PC-3 (cell line): Measurements from ENCODE around the gene XIRP1. TPM values are rescaled to one million over a fixed set of nuclear protein-coding genes. Genes with fewer than 3 reads are reported as not detected.

Experiments
- ATAC-seq: fragments of 200-7000 bp; cut with Tn5 transposase; 2 replicates; pipeline ENCODE4 v1.9.1; 2020; ENCODE audit warnings: mild to moderate bottlenecking, moderate library complexity
- BruUV-seq: library from RNA; stranded (reverse); fragments of 400-500 nt; replicated peaks from 2 replicates; lab custom pipeline; 2021; lab: Mats Ljungman, UMichigan
- CTCF ChIA-PET: fragments of 300-600 bp; sonication (Branson Sonifier 250); formaldehyde crosslinking; loops from one replicate; lab custom pipeline; 2022; ENCODE audit warnings: antibody characterized with exemption; lab: Charles Lee
- POLR2A ChIA-PET: fragments of 300-600 bp; sonication (Branson Sonifier 250); formaldehyde crosslinking; loops from one replicate; lab custom pipeline; 2022; ENCODE audit warnings: antibody characterized with exemption; ENCODE audit not compliant: unreplicated experiment; lab: Charles Lee
- DNase-seq: peaks from one replicate; pipeline ENCODE4 v3.0.0-alpha.2; 2015
- H2AFZ ChIP-seq: fragments of 300-600 bp; sonication (generic); 2 replicates; pipeline ENCODE4 v1.6.0; 2016; ENCODE audit warnings: antibody characterized with exemption, low read length
- H3F3A ChIP-seq: fragments of 300-600 bp; sonication (generic); one replicate; pipeline ENCODE4 v1.6.0; 2017; ENCODE audit warnings: antibody characterized with exemption, low read length, control low read depth, mild to moderate bottlenecking; ENCODE audit not compliant: unreplicated experiment
- H3K27ac ChIP-seq: fragments of 300-600 bp; sonication (generic); 2 replicates; pipeline ENCODE4 v1.5.1; 2016; ENCODE audit warnings: mild to moderate bottlenecking, low read length
- H3K27me3 ChIP-seq: fragments of 300-600 bp; sonication (generic); 2 replicates; pipeline ENCODE4 v1.6.1; 2016; ENCODE audit warnings: low read length, mixed read lengths
- H3K36me3 ChIP-seq: fragments of 300-600 bp; sonication (generic); 2 replicates; pipeline ENCODE4 v1.6.1; 2016; ENCODE audit warnings: low read depth, mixed run types, low read length, mixed read lengths
- H3K4me1 ChIP-seq: fragments of 300-600 bp; sonication (generic); 2 replicates; pipeline ENCODE4 v1.5.1; 2016; ENCODE audit warnings: low read length; ENCODE audit not compliant: insufficient read depth
- H3K4me2 ChIP-seq: fragments of 300-600 bp; sonication (generic); 2 replicates; pipeline ENCODE4 v1.6.0; 2016; ENCODE audit warnings: low read length
- H3K4me3 ChIP-seq: fragments of 300-600 bp; sonication (generic); 2 replicates; pipeline ENCODE4 v1.5.1; 2016; ENCODE audit warnings: mild to moderate bottlenecking, low read length, mixed read lengths
- H3K79me2 ChIP-seq: fragments of 300-600 bp; sonication (generic); 2 replicates; pipeline ENCODE4 v1.6.1; 2017; ENCODE audit warnings: low read length, mixed read lengths
- H3K9ac ChIP-seq: fragments of 300-600 bp; sonication (generic); 2 replicates; pipeline ENCODE4 v1.6.0; 2016; ENCODE audit warnings: mild to moderate bottlenecking, low read length
- H3K9me2 ChIP-seq: fragments of 300-600 bp; sonication (generic); replicated peaks from 2 replicates; pipeline ENCODE4 v1.6.1; 2016; ENCODE audit warnings: mixed run types, low read length, mixed read lengths
- H3K9me3 ChIP-seq: fragments of 300-600 bp; sonication (generic); 2 replicates; pipeline ENCODE4 v1.6.1; 2016; ENCODE audit warnings: low read length, mixed read lengths
- H4K20me1 ChIP-seq: fragments of 300-600 bp; sonication (generic); 2 replicates; pipeline ENCODE4 v1.6.1; 2016; ENCODE audit warnings: low read length, mixed read lengths
- EZH2 ChIP-seq: fragments of 300-600 bp; sonication (generic); IDR thresholded peaks from one replicate; pipeline ENCODE4 v1.6.1; 2017; ENCODE audit warnings: antibody characterized with exemption, mild to moderate bottlenecking, low read length; ENCODE audit not compliant: unreplicated experiment
- EZH2phosphoT487 ChIP-seq: fragments of 300-600 bp; sonication (generic); IDR thresholded peaks from 2 replicates; pipeline ENCODE4 v1.6.1; 2018; ENCODE audit warnings: mild to moderate bottlenecking, antibody characterized with exemption, low read length, borderline replicate concordance
- intact Hi-C: fragments of 100-400 bp; cut with micrococcal nuclease; formaldehyde crosslinking; loops from 2 replicates; pipeline ENCODE4 v1.9.0; 2023
- total RNA-seq: library from RNA; depleted of rRNA; stranded (reverse); fragments of >200 nt; gene quantifications from 2 replicates; pipeline ENCODE4 v1.2.3, GENCODE V29; 2014
- TF ChIP-seq, protein P1 (sequence below): fragments of 300-600 bp; sonication (generic); conservative IDR thresholded peaks from 2 replicates; pipeline ENCODE4 v1.5.1; 2017; ENCODE audit warnings: antibody characterized with exemption, low read depth, mild to moderate bottlenecking, low read length

Gene XIRP1
- total RNA-seq, 1 experiment from 2014 or later, result not detected

- H3K9ac ChIP-seq, result no peak overlapping the region
- H3K79me2 ChIP-seq, result no peaks in the 10 kb centered on the region
- ATAC-seq, result no peak
- ChIA-PET POLR2A (no interaction called here), CTCF (no interaction called here)
- no peaks in the 10 kb centered on the region for H3K9me2 ChIP-seq
- TF ChIP-seq EZH2phosphoT487 (no peak), EZH2 (no peak)
- TF ChIP-seq, protein P1, sequence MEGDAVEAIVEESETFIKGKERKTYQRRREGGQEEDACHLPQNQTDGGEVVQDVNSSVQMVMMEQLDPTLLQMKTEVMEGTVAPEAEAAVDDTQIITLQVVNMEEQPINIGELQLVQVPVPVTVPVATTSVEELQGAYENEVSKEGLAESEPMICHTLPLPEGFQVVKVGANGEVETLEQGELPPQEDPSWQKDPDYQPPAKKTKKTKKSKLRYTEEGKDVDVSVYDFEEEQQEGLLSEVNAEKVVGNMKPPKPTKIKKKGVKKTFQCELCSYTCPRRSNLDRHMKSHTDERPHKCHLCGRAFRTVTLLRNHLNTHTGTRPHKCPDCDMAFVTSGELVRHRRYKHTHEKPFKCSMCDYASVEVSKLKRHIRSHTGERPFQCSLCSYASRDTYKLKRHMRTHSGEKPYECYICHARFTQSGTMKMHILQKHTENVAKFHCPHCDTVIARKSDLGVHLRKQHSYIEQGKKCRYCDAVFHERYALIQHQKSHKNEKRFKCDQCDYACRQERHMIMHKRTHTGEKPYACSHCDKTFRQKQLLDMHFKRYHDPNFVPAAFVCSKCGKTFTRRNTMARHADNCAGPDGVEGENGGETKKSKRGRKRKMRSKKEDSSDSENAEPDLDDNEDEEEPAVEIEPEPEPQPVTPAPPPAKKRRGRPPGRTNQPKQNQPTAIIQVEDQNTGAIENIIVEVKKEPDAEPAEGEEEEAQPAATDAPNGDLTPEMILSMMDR, result no peak
- H3K4me2 ChIP-seq, result no peak overlapping the region
- no peaks in the 10 kb centered on the region for H3K4me1 ChIP-seq
- H4K20me1 ChIP-seq, result no peaks in the 10 kb centered on the region
- no peak overlapping the region for H3K4me3 ChIP-seq
- intact Hi-C loops, result no loop called here
- no peak for DNase-seq
- no TSS peak for BruUV-seq
- H3K27me3 ChIP-seq, result peaks cover 58% of the 10 kb centered on the region
- no peak overlapping the region for H3K27ac ChIP-seq
- 0 out of 2 replicates have a peak, but pooled peaks cover 3% of the 10 kb centered on the region for H3K9me3 ChIP-seq
- no peak overlapping the region for H2AFZ ChIP-seq
- H3F3A ChIP-seq, result no peaks in the 10 kb centered on the region
- H3K36me3 ChIP-seq, result no peaks in the 10 kb centered on the region
Measured at GRCh38 chr3:39221141-39221530, 28.7 kb upstream of the XIRP1 start.

- no TSS peak for BruUV-seq
- Histone ChIP-seq H4K20me1 (no peaks in the 10 kb centered on the region), H3K27me3 (peaks cover 57% of the 10 kb centered on the region), H3K9me3 (0 out of 2 replicates have a peak, but pooled peaks cover 3% of the 10 kb centered on the region), H2AFZ (no peak overlapping the region), H3K9ac (no peak overlapping the region), H3K9me2 (no peaks in the 10 kb centered on the region), H3F3A (no peaks in the 10 kb centered on the region), H3K27ac (no peak overlapping the region), H3K79me2 (no peaks in the 10 kb centered on the region), H3K4me3 (no peak overlapping the region), H3K4me2 (no peak overlapping the region), H3K36me3 (no peaks in the 10 kb centered on the region), H3K4me1 (no peaks in the 10 kb centered on the region)
- DNase-seq (no peak), ATAC-seq (no peak)
- TF ChIP-seq EZH2phosphoT487, result no peak
- TF ChIP-seq, protein P1, result no peak
- TF ChIP-seq EZH2, result no peak
- POLR2A ChIA-PET, result no interaction called here
- intact Hi-C loops, result no loop called here
- CTCF ChIA-PET, result no interaction called here
Measured at GRCh38 chr3:39220407-39221140, 28.2 kb upstream of the XIRP1 start.

DNA sequence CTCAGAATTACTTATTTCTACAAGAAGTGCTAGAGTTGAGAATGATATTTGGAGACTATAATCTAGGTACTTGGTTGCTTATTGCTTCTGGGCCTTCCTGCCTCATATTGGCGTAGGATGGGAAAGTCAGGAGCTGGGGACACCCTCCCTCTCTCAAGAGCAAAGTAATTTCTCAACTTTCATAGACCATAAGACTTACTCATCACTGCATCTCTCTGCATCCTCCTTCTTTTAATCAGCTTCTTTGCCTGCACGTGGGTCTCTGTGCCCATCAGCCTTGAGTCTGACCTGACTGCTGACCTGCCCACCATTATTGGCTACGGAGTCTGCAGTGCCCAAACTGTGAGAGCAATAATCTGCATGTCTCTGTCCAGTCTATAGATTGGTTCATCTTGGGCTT, 27.3 kb upstream of the XIRP1 start:
- Histone ChIP-seq H3K79me2 (no peaks in the 10 kb centered on the region), H3K4me3 (no peak overlapping the region), H3K27me3 (peaks cover 55% of the 10 kb centered on the region), H3K4me2 (no peak overlapping the region), H3K36me3 (no peaks in the 10 kb centered on the region), H3F3A (no peaks in the 10 kb centered on the region), H3K9me3 (0 out of 2 replicates have a peak, but pooled peaks cover 3% of the 10 kb centered on the region), H3K4me1 (no peaks in the 10 kb centered on the region), H3K27ac (no peak overlapping the region), H4K20me1 (no peaks in the 10 kb centered on the region), H2AFZ (no peak overlapping the region), H3K9ac (no peak overlapping the region), H3K9me2 (no peaks in the 10 kb centered on the region)
- TF ChIP-seq, protein P1, result no peak
- no peak for TF ChIP-seq EZH2
- no peak for TF ChIP-seq EZH2phosphoT487
- ATAC-seq (no peak), DNase-seq (no peak)
- CTCF ChIA-PET, result no interaction called here
- intact Hi-C loops, result no loop called here
- no TSS peak for BruUV-seq
- POLR2A ChIA-PET, result no interaction called here
